Fibroblast of lung (primary cell): Measurements from ENCODE around the gene DDX60.

Experiments
- CTCF ChIP-seq, 2 donors: IDR thresholded peaks in 1 of 2; conservative IDR thresholded peaks in 1 of 2; 1 replicate in 1 of 2; 2 replicates in 1 of 2; pipeline ENCODE4 v1.5.1; 2011 to 2012; ENCODE audit warnings: low read length in 2 of 2, control low read depth in 1 of 2, inconsistent platforms in 1 of 2, low read depth in 1 of 2, mild to moderate bottlenecking in 1 of 2
- EZH2 ChIP-seq: IDR thresholded peaks from 2 replicates; pipeline ENCODE4 v1.5.1; 2012; ENCODE audit warnings: low read length, control low read depth, mild to moderate bottlenecking; ENCODE audit errors: missing control alignments

- no peak for TF ChIP-seq CTCF (conservative IDR thresholded peaks at IDR 0.05 in 1 of 2, IDR thresholded peaks at IDR 0.05 in 1 of 2; ENCODE audit: low read depth in 1 of 2, low read length in 2 of 2)
- no peak for TF ChIP-seq EZH2
These were observed 44.7 kb downstream of the DDX60 start for GRCh38 chr4:168273838-168274237.
